H1 (cell line): ENCODE results near the gene STAP2. TPM values are rescaled to one million over a fixed set of nuclear protein-coding genes. Genes with fewer than 3 reads are reported as not detected.

ENCODE experiments used
- BACH1 ChIP-seq: IDR thresholded peaks from 2 replicates; pipeline ENCODE4 v1.6.1; 2012; ENCODE audit warnings: low read length, improper control_type of control experiment
- CTCF ChIP-seq, 3 experiments: IDR thresholded peaks; 1 replicate in 2 of 3; 2 replicates in 1 of 3; pipeline versions ENCODE4 v1.5.1 to v1.6.1; 2011; ENCODE audit warnings: low read length in 3 of 3, mild to moderate bottlenecking in 3 of 3, inconsistent platforms in 2 of 3, low read depth in 1 of 3, moderate library complexity in 1 of 3; ENCODE audit not compliant: insufficient read depth in 1 of 3; ENCODE audit errors: control extremely low read depth in 1 of 3
- polyA plus RNA-seq, 7 experiments: library from polyadenylated mRNA; depleted of rRNA in 3 of 7; stranded (reverse) in 5 of 7; unstranded in 2 of 7; fragments of >200 nt in 5 of 7; fragments of 200-250 nt in 2 of 7; gene quantifications; 1 replicate in 5 of 7; 2 replicates in 1 of 7; 4 replicates in 1 of 7; pipeline versions ENCODE4 v1.2.1 to v1.2.3, GENCODE V29; 2011 to 2013; ENCODE audit warnings: missing spikeins in 2 of 7, mixed read lengths in 2 of 7
- total RNA-seq: library from RNA; stranded (reverse); fragmentation: NEBNext Ultra II Directional; extraction: Animal tissue kit (Norgen Biotek cat#: 25700); gene quantifications from 2 replicates; pipeline ENCODE4 v1.2.1, GENCODE V29; 2021

STAP2 gene
- total and polyA plus RNA-seq, 2 of the 8 experiments (the other 6 are each of a cell fraction or from before 2014, with no cell fraction given): 15.3 to 37.3 TPM

GRCh38 chr19:4358709-4359626 lies 20.3 kb upstream of the STAP2 start (continued):
- TF ChIP-seq BACH1 (no peak), CTCF (IDR thresholded peaks at IDR 0.05; ENCODE audit: control extremely low read depth in 1 of 3, insufficient read depth in 1 of 3, low read depth in 1 of 3, low read length in 3 of 3) (no peak)
